ENCODE data around the gene CXCL1.

Gene CXCL1

GRCh38 chr4:73919691-73920090, 50.5 kb downstream of the CXCL1 start:
- DNase-seq: no peak
